ENCODE measurements around the gene AP1B1. TPM values are rescaled to one million over a fixed set of nuclear protein-coding genes. Genes with fewer than 3 reads are reported as not detected.

Gene AP1B1
- total and polyA plus RNA-seq, 2 of the 8 experiments (the other 6 are each of a cell fraction or from before 2014, with no cell fraction given): 64.2 to 86.8 TPM

- TF ChIP-seq RFX5 (IDR thresholded peaks at IDR 0.05; ENCODE audit: borderline replicate concordance, low read depth, low read length): no peak
- TF ChIP-seq CBX8 (IDR thresholded peaks at IDR 0.05; ENCODE audit: borderline replicate concordance, low read depth, low read length): no peak
- no peak; a peak in 1 of 4 replicates for TF ChIP-seq HDAC2 (IDR thresholded peaks at IDR 0.05; ENCODE audit: borderline replicate concordance in 1 of 2, low read depth in 2 of 2, low read length in 2 of 2)
- TF ChIP-seq SIN3A (conservative IDR thresholded peaks at IDR 0.05 in 1 of 2, IDR thresholded peaks at IDR 0.05 in 1 of 2; ENCODE audit: low read depth in 1 of 2, low read length in 2 of 2): no peak
- TF ChIP-seq SP4 (IDR thresholded peaks at IDR 0.05; ENCODE audit: low read length): no peak
- no peak for TF ChIP-seq CHD7 (IDR thresholded peaks at IDR 0.05; ENCODE audit: insufficient replicate concordance, low read length)
- no peak for TF ChIP-seq CHD1 (IDR thresholded peaks at IDR 0.05; ENCODE audit: low read depth, low read length)
- no peak for TF ChIP-seq TAF1 (IDR thresholded peaks at IDR 0.05; ENCODE audit: low read depth, low read length)
- no peak for TF ChIP-seq BRCA1 (IDR thresholded peaks at IDR 0.05; ENCODE audit: low read depth, low read length)
- no peak for TF ChIP-seq CBX5 (IDR thresholded peaks at IDR 0.05; ENCODE audit: low read depth, low read length)
- no peak for TF ChIP-seq JUN (IDR thresholded peaks at IDR 0.05; ENCODE audit: low read depth, low read length)
- no peak for TF ChIP-seq POU5F1 (IDR thresholded peaks at IDR 0.05; ENCODE audit: low read depth, low read length)
Measured at GRCh38 chr22:29369460-29369859, 18.9 kb downstream of the AP1B1 start (continued).

Data from H1 (cell line).